Activated T-cell treated with anti-CD3 and anti-CD28 coated beads, Interleukin-2, amount 50 U/mL, for 72 hours (primary cell): ENCODE results near the gene DCTN4. TPM values are rescaled to one million over a fixed set of nuclear protein-coding genes. Genes with fewer than 3 reads are reported as not detected.

Experiments
- ATAC-seq, 2 donors: fragments of 150-1000 bp; cut with Tn5 transposase; replicated peaks in 1 of 2; 2 replicates each; pipeline ENCODE4 v1.10.0; 2021; ENCODE audit warnings: moderate library complexity in 2 of 2, mild to moderate bottlenecking in 1 of 2
- DNase-seq, 2 donors: peaks; one replicate each; pipeline ENCODE4 v3.0.0; 2021 to 2022; ENCODE audit warnings: mixed read lengths in 1 of 2
- H3K27ac Mint-ChIP-seq: one replicate; pipeline ENCODE4 v1.8.0; 2022; ENCODE audit warnings: mild to moderate bottlenecking, moderate library complexity, mixed read lengths
- H3K27me3 Mint-ChIP-seq: one replicate; pipeline ENCODE4 v1.8.0; 2022; ENCODE audit warnings: low read depth, mixed read lengths
- H3K36me3 Mint-ChIP-seq, 2 donors: one replicate each; pipeline ENCODE4 v1.8.0; 2022; ENCODE audit warnings: mixed read lengths in 2 of 2, mild to moderate bottlenecking in 1 of 2; ENCODE audit not compliant: insufficient read depth in 2 of 2
- H3K4me1 Mint-ChIP-seq: one replicate; pipeline ENCODE4 v1.8.0; 2022; ENCODE audit warnings: low read depth, mixed read lengths
- H3K4me3 Mint-ChIP-seq, 2 donors: one replicate each; pipeline ENCODE4 v1.8.0; 2022; ENCODE audit warnings: mild to moderate bottlenecking in 2 of 2, mixed read lengths in 2 of 2, moderate library complexity in 2 of 2
- H3K9me3 Mint-ChIP-seq, 2 donors: one replicate each; pipeline ENCODE4 v1.8.0; 2022; ENCODE audit warnings: mixed read lengths in 2 of 2
- total RNA-seq, 2 donors: library from RNA; stranded (reverse); gene quantifications; one replicate each; pipeline ENCODE4 v1.2.3, GENCODE V29; 2022

The DCTN4 gene
- total RNA-seq, 2 donors from 2014 or later = 58.1 to 61.5 TPM

DNA sequence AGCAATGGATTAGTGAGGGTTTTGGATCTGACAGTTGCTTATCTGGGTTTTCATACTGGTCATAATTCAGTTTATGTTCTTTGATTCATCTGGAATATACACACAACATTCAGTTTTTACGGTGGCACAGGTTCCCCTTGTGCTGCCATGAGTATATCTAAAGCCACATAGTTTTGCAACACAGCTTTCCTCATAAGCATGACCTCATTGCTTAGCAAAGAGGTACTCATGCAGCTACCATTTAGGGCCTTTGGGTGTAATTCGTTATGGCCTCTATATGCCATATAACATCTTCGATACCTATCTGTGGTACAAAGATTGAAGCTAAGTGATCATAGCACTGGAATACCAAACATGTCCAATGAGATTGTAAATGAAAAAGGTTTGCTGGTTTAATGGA, 55.1 kb downstream of the DCTN4 start:
- Mint-ChIP-seq H3K27ac (no peak overlapping the region), H3K36me3 (peaks cover 2 to 4% of the 10 kb centered on the region in 2 donors), H3K9me3 (no peaks in the 10 kb centered on the region), H3K27me3 (no peaks in the 10 kb centered on the region), H3K4me1 (peaks cover 5% of the 10 kb centered on the region), H3K4me3 (no peak overlapping the region)
- no peak for ATAC-seq
- no peak for DNase-seq

DNA sequence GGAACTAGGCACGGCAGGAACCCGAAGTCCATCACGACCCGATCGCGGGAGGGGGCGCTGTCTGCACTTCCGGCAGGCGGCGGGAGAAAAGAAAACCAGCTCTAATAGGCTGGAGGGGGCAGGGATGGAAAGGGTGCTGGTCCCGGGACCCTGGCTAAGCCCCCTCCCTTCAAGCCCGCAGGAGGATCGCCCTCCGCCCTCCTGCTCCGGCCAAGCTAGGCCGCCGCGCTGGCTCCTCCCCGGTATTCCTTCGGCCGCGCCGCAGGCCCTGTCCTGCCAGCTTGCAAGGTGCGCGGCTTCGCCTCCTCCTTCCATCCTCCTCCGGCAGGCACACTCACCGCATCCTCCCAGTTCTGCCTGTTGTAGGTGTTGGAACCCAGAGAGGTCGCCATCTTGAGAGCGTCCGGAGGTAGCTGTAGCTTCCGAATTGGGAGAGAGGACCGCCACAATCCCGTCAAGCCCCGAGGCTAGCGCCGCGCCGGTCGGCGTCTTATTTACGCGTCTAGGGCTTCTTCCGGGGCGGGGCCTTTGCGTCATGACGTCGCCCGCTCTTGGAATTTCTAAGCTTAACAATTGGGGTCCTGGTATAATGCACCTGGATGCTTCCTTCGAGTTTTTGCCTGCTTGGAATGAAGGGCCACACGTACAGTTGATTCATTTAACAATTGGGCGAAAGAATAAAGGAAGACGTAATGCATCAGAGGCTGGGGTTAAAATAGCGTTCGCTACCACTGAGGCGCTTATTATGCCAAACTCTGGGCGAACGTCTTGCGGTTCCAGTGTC, 58.0 kb downstream of the DCTN4 start, which contains the start of gene RBM22:
Gene RBM22 (minus strand): TSS at position 469 of the 784 bp plus-strand sequence. CDS start 77 bp downstream, at position 392.
- no peak within 1 kb of the TSS for H3K4me3 Mint-ChIP-seq
- H3K9me3 Mint-ChIP-seq = no peaks in the 10 kb centered on the region
- ATAC-seq = peak; percentile 97
- peaks cover 5% of the 10 kb centered on the region for H3K4me1 Mint-ChIP-seq
- H3K27me3 Mint-ChIP-seq = no peaks in the 10 kb centered on the region
- H3K27ac Mint-ChIP-seq = no peak within 1 kb of the TSS
- peaks cover 0 to 22% of the 10 kb centered on the region in 2 donors for H3K36me3 Mint-ChIP-seq
- DNase-seq = peak; percentile 92

DNA sequence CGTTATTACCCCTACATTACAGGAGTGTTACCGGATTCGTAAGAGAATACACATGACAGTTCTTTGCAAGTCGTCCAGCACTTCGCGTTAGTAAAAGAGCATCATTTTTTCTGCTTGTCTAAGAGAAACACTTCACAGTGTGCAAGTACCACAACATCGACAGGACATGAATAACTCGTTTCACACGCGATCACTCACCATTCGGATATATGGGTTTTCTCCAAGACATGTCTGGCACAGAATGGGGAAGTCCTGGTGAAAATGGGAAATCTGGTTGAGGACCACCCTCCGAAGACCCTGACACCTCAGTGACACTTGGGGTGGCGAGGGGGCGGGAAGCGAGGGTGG, 58.6 kb downstream of the DCTN4 start:
- no peak overlapping the region for H3K4me3 Mint-ChIP-seq
- H3K9me3 Mint-ChIP-seq = no peaks in the 10 kb centered on the region
- no peak overlapping the region for H3K27ac Mint-ChIP-seq
- H3K4me1 Mint-ChIP-seq = peaks cover 5% of the 10 kb centered on the region
- H3K27me3 Mint-ChIP-seq = no peaks in the 10 kb centered on the region
- DNase-seq (no peak), ATAC-seq (peak; percentile 10 to 16)
- peaks cover 0 to 27% of the 10 kb centered on the region in 2 donors for H3K36me3 Mint-ChIP-seq

DNA sequence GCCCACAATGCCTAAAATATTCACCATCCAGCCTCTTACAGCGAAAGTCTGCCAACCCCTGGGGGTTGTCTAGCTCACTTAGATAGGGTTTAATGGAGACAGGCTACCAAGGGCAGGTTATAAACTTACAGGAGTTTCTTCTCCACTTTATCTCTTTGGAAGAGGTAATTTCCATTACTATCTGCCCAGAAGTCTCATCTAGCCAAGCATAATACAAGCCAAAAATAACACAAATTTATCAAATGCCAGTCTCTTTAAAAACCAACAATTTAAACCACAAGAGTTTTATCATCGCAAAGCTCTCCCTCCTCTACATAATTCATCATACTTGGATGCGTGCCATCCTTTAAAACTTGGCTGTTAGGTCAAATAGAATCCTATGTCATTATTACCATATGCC, 64.2 kb downstream of the DCTN4 start:
- no peaks in the 10 kb centered on the region for H3K27me3 Mint-ChIP-seq
- DNase-seq (no peak), ATAC-seq (no peak)
- H3K4me3 Mint-ChIP-seq = no peak overlapping the region
- no peaks in the 10 kb centered on the region for H3K4me1 Mint-ChIP-seq
- H3K27ac Mint-ChIP-seq = peak overlapping the region; percentile 63
- peaks cover 5 to 64% of the 10 kb centered on the region in 2 donors for H3K36me3 Mint-ChIP-seq
- no peaks in the 10 kb centered on the region for H3K9me3 Mint-ChIP-seq

DNA sequence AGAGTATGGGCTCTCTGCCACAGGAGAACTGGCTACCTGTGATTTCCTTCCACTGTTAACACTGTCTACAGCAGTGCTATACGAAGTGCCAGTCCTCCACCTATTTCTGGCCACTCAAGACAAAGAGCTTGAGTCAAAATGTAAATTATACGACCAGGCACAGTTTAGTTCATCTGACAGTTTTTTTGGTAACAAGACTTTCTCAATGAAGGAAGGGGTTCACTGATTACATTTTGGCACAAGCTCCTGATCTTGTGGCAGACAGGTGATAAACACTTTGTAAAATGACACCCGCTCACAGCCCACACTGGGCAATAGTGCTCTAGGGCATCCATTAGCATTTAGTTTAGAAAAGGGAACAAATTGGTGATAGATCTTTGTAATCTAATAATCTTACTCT, 66.5 kb downstream of the DCTN4 start:
- no peak overlapping the region for H3K4me3 Mint-ChIP-seq
- H3K27me3 Mint-ChIP-seq = no peaks in the 10 kb centered on the region
- no peak overlapping the region for H3K27ac Mint-ChIP-seq
- H3K36me3 Mint-ChIP-seq = peaks cover 5 to 56% of the 10 kb centered on the region in 2 donors
- H3K4me1 Mint-ChIP-seq = no peaks in the 10 kb centered on the region
- DNase-seq (no peak), ATAC-seq (no peak)
- no peaks in the 10 kb centered on the region for H3K9me3 Mint-ChIP-seq

DNA sequence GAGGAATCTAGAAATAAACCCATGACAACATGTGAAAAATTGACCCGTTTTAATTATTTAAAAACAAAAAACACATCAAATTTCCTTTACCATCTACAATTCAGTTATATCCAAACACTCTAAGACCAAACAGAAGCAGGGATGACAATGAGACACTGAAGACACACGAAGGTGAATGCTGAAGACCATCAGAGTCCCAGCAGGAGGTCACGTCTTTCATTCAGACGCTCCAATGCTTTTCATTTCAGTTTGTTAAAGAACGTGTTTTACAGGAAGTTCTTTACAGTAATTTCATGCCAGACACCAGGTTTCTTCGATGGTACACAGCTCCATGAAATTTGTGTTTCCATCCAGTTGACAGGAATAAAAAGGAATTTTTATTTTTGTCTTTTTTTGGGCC, 68.1 kb downstream of the DCTN4 start:
- Mint-ChIP-seq H3K36me3 (peaks cover 5 to 49% of the 10 kb centered on the region in 2 donors), H3K27ac (peak overlapping the region; percentile 24), H3K9me3 (no peaks in the 10 kb centered on the region), H3K4me1 (no peaks in the 10 kb centered on the region), H3K27me3 (no peaks in the 10 kb centered on the region), H3K4me3 (no peak overlapping the region)
- no peak for ATAC-seq
- DNase-seq = no peak

DNA sequence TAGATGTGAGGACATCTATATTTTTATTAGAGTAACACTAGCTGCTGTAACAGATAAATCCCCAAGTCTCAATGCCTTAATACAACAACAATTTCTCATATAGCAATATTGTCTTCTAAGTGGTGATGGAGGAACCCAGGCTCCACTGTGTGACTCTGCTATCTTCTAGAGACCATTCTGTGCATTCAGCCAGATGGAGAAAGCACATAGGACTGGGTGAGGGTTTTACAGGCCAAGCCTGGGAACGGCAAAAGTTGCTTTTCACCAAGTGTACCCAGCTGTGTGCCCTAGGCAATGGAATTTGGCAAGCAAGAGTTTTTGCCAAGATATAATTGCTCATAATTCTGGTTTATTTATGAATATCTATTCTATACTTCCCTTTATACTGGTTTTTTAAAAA, 69.7 kb downstream of the DCTN4 start:
- ATAC-seq (no peak), DNase-seq (no peak)
- no peak overlapping the region for H3K4me3 Mint-ChIP-seq
- H3K36me3 Mint-ChIP-seq = peaks cover 2 to 36% of the 10 kb centered on the region in 2 donors
- H3K9me3 Mint-ChIP-seq = no peaks in the 10 kb centered on the region
- no peaks in the 10 kb centered on the region for H3K27me3 Mint-ChIP-seq
- no peaks in the 10 kb centered on the region for H3K4me1 Mint-ChIP-seq
- H3K27ac Mint-ChIP-seq = no peak overlapping the region

DNA sequence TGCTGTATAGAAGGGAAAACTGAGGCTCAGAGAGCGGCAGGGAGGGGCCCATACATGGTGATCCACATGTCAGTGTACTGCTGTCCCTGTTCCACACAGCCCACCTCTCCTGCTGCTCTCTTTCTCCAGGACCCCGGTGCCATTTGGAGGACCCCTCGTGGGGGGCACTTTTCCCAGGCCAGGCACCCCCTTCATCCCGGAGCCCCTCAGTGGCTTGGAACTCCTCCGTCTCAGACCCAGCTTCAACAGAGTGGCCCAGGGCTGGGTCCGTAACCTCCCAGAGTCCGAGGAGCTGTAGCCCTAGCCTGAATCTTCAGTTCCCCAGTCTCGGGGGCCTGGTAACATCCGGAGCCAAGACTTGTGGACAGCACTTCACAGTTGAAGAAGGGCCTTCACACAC, 82.2 kb downstream of the DCTN4 start:
- no peak overlapping the region for H3K4me3 Mint-ChIP-seq
- ATAC-seq = no peak
- peaks cover 0 to 1% of the 10 kb centered on the region in 2 donors for H3K36me3 Mint-ChIP-seq

DNA sequence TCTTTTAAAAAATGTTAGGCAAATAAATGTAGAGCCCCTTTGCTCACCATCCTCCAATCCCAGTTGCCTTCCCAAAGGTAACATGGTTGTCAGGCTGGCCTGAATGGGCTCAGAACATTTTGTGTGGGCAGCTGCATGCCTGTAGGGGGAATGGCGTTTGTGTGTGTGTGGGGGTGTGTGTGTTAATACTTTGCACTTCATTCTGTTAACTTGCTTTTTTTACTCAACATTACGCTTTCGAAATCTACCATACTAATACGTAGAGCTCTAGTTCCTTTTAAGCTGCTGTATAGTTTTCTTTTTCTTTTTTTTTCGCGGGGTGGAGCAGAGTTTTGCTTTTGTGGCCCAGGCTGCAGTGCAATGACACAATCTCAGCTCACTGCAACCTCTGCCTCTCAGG, 83.7 kb downstream of the DCTN4 start:
- Mint-ChIP-seq H3K27ac (no peak overlapping the region), H3K4me3 (no peak overlapping the region), H3K4me1 (peaks cover 15% of the 10 kb centered on the region), H3K9me3 (no peaks in the 10 kb centered on the region), H3K27me3 (peaks cover 13% of the 10 kb centered on the region), H3K36me3 (peaks cover 0 to 1% of the 10 kb centered on the region in 2 donors)
- no peak for ATAC-seq
- no peak for DNase-seq

More for the DNA sequence above, 82.2 kb downstream of the DCTN4 start:
- Mint-ChIP-seq H3K4me1 (peaks cover 8% of the 10 kb centered on the region), H3K27me3 (no peaks in the 10 kb centered on the region), H3K27ac (no peak overlapping the region), H3K9me3 (no peaks in the 10 kb centered on the region)
- no peak for DNase-seq

DNA sequence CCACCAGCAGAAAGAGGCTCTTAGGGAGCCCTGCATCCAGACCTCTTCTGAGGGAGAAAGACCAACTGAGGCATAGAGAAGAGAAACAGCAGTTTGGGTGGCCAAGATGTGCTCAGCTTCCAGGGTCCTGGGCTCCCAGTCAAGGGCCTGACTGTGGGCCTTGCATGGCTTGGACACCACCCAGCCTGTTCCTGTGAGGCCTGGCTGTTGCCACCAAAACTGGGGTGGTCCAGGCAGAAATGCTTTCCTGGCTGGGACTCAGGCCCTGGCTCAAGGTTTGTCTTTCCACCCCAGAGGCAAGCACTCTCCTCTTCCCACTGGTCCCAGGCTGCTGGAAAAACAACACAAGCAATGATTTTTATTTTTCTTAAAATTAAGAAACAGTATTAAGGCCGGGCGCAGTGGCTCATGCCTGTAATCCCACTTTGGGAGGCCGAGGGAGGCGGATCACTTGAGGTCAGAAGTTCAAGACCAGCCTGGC, 84.4 kb downstream of the DCTN4 start:
- DNase-seq (no peak), ATAC-seq (no peak)
- Mint-ChIP-seq H3K9me3 (no peaks in the 10 kb centered on the region), H3K4me3 (no peak overlapping the region), H3K27ac (no peak overlapping the region), H3K27me3 (peaks cover 18% of the 10 kb centered on the region), H3K4me1 (peaks cover 15% of the 10 kb centered on the region), H3K36me3 (no peaks in the 10 kb centered on the region)

DNA sequence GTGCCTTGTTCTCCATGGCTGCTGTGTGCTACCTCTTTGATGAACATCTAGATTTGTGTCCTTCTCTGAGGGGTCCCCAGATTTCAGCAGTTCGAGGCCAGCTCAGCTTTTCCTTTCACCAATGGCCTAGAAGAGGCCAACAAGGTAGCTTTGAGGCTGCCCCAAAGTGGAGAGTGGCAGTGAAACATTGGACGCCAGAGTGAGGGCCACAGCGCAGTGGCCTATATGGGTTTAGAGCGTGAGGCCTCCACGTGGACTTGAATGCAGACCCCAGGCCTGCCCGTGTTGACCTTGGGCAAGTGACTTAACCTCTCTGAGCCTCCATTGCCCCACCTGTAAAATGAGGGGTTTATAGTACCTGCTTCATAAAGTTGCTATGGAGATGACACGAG, 85.9 kb downstream of the DCTN4 start:
- no peaks in the 10 kb centered on the region for H3K36me3 Mint-ChIP-seq
- peaks cover 15% of the 10 kb centered on the region for H3K4me1 Mint-ChIP-seq
- H3K9me3 Mint-ChIP-seq = no peaks in the 10 kb centered on the region
- DNase-seq = no peak
- H3K27ac Mint-ChIP-seq = no peak overlapping the region
- ATAC-seq = no peak
- H3K27me3 Mint-ChIP-seq = peaks cover 18% of the 10 kb centered on the region
- peak overlapping the region; percentile 72 to 79 for H3K4me3 Mint-ChIP-seq

DNA sequence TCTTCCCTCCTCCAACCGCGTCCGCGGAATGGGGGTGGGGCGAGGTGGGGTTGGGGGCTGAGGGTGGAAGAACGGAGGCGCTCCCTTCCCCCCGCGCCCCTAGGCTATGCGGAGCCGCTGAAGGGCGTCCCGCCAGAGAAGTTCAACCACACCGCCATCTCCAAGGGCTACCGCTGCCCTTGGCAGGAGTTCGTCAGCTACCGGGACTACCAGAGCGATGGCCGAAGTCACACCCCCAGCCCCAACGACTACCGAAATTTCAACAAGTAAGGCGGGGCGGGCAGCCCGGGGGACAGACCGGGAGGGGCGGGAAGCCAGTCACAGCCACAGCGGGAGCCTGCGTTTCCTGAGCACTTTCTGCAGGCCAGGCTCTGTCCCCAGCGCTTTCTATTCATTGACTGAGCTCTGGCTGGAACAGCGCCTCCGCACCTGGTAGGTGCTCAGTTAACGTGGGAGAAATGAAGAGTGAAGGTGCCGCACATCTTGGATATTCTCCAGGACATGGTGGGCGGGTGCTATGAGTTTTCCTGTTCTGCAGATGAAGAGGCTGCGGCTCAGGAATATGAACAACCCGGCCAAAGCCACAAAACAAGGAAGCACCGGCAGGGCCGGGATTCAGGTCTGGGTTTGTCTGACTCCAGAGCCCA, 86.5 kb downstream of the DCTN4 start:
- Mint-ChIP-seq H3K4me3 (peak overlapping the region; percentile 72 to 79), H3K36me3 (no peaks in the 10 kb centered on the region), H3K9me3 (no peaks in the 10 kb centered on the region), H3K27me3 (peaks cover 18% of the 10 kb centered on the region), H3K4me1 (peaks cover 15% of the 10 kb centered on the region), H3K27ac (no peak overlapping the region)
- ATAC-seq (peak; percentile 69 to 70), DNase-seq (peak; percentile 23 to 26)

DNA sequence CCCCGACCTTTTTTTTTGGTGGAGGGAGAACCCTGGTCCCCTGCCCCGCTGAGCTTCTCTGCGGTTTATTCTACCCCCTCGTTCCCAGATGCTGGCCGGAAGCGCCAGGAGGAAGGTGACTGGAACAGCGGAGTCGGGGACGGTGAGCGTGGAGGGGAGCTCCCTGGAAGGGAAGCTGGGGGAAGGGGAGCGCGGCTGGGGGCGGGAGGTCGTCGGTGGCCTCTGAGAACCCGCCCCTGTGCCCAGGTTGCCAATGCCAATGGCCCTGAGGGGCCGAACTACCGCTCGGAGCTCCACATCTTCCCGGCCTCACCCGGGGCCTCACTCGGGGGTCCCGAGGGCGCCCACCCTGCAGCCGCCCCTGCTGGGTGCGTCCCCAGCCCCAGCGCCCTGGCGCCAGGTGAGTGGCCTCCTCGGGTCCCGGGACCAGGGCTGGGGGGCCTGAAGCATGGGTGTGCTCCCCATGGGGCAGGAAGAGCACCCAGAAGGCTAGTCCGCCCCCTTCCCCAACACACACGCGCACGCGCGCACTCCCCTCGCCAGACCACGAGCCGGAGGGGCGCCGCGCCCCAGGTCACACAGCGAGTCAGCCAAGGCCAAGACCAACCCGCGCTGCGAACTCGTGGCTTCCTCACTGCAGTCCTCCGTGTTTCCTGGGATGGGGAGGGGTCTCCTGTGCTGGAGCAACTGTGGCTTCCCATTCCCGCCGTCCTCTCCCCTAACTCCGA, 87.1 kb downstream of the DCTN4 start:
- DNase-seq (peak; percentile 37), ATAC-seq (peak; percentile 67 to 78)
- Mint-ChIP-seq H3K4me3 (peak overlapping the region; percentile 72 to 79), H3K27me3 (peaks cover 18% of the 10 kb centered on the region), H3K4me1 (peaks cover 15% of the 10 kb centered on the region), H3K9me3 (no peaks in the 10 kb centered on the region), H3K36me3 (no peaks in the 10 kb centered on the region), H3K27ac (no peak overlapping the region)
